HG02623 (cell line): ENCODE data around the gene TLR10.
"Not testable (repeated sequence)": the region's sequence is repeated elsewhere in the genome, so short reads cannot be mapped to it uniquely, and the experiment has no call there.

ENCODE experiments used
- ATAC-seq: cut with Tn5 transposase; IDR thresholded peaks from one replicate; pipeline ENCODE4 v1.9.1; 2021; ENCODE audit warnings: moderate library complexity; ENCODE audit not compliant: unreplicated experiment

The TLR10 gene

GRCh38 chr4:38803833-38804653 is 21.3 kb upstream of the TLR10 start:
- ATAC-seq = peak; percentile 62

- no peak for ATAC-seq
Measured at GRCh38 chr4:38802561-38803355, 20.0 kb upstream of the TLR10 start.

- no peak for ATAC-seq
Measured at GRCh38 chr4:38800961-38801450, 18.2 kb upstream of the TLR10 start.

- no peak for ATAC-seq
Measured at GRCh38 chr4:38800366-38800765, 17.6 kb upstream of the TLR10 start.

GRCh38 chr4:38795087-38795486 is 12.3 kb upstream of the TLR10 start:
- no peak for ATAC-seq

GRCh38 chr4:38794051-38794450 is 11.3 kb upstream of the TLR10 start:
- no peak for ATAC-seq

- ATAC-seq = no peak
Measured at GRCh38 chr4:38791010-38791409, 8.2 kb upstream of the TLR10 start.

GRCh38 chr4:38788317-38788716 is 5.5 kb upstream of the TLR10 start:
- no peak for ATAC-seq

GRCh38 chr4:38787693-38788092 is 4.9 kb upstream of the TLR10 start:
- no peak for ATAC-seq

- ATAC-seq = peak; percentile 63
Measured at GRCh38 chr4:38785901-38786402, 3.2 kb upstream of the TLR10 start.

GRCh38 chr4:38785041-38785790 is 2.4 kb upstream of the TLR10 start:
- no peak for ATAC-seq

- ATAC-seq = no peak
Measured at GRCh38 chr4:38784141-38784540, 1.4 kb upstream of the TLR10 start.

- ATAC-seq = no peak
Measured at GRCh38 chr4:38783109-38783460, 295 bp upstream of the TLR10 start.

GRCh38 chr4:38781854-38782261 is 932 bp downstream of the TLR10 start:
- ATAC-seq = no peak

GRCh38 chr4:38780833-38781484 is 1.8 kb downstream of the TLR10 start:
- no peak for ATAC-seq

- ATAC-seq = no peak
Measured at GRCh38 chr4:38779790-38780189, 3.0 kb downstream of the TLR10 start.

- ATAC-seq = not testable (repeated sequence)
Measured at GRCh38 chr4:38777925-38778324, 4.9 kb downstream of the TLR10 start.

- no peak for ATAC-seq
Measured at GRCh38 chr4:38775326-38775725, 7.5 kb downstream of the TLR10 start.

GRCh38 chr4:38774181-38774955 is 8.4 kb downstream of the TLR10 start:
- ATAC-seq = no peak

- not testable (repeated sequence) for ATAC-seq
Measured at GRCh38 chr4:38770281-38770680, 12.5 kb downstream of the TLR10 start.
